HEK293T (cell line): Measurements from ENCODE around the gene UBR3.
"Not testable (repeated sequence)": the region's sequence is repeated elsewhere in the genome, so short reads cannot be mapped to it uniquely, and the experiment has no call there.

ENCODE experiments used
- CTCF ChIA-PET: fragments of 350-600 bp; formaldehyde crosslinking; extraction: SDS; loops from one replicate; lab custom pipeline; 2021; ENCODE audit warnings: antibody characterized with exemption, inconsistent platforms; lab: Yijun Ruan, JAX
- POLR2A ChIA-PET: fragments of 350-600 bp; formaldehyde crosslinking; extraction: SDS; loops from one replicate; lab custom pipeline; 2020; ENCODE audit warnings: antibody characterized with exemption, inconsistent platforms; lab: Yijun Ruan, JAX
- DNase-seq: peaks from one replicate; pipeline ENCODE4 v3.0.0; 2012; ENCODE audit warnings: mixed read lengths; ENCODE audit errors: extremely low spot score
- SP1 ChIP-seq: fragments of 450-650 bp; IDR thresholded peaks from 2 replicates; pipeline ENCODE4 v1.6.1; 2017

Gene UBR3

GRCh38 chr2:170123593-170123992 is 296.3 kb downstream of the UBR3 start:
- no peak for DNase-seq
- CTCF ChIA-PET: no interaction called here
- POLR2A ChIA-PET: no interaction called here
- no peak for TF ChIP-seq SP1

DNA sequence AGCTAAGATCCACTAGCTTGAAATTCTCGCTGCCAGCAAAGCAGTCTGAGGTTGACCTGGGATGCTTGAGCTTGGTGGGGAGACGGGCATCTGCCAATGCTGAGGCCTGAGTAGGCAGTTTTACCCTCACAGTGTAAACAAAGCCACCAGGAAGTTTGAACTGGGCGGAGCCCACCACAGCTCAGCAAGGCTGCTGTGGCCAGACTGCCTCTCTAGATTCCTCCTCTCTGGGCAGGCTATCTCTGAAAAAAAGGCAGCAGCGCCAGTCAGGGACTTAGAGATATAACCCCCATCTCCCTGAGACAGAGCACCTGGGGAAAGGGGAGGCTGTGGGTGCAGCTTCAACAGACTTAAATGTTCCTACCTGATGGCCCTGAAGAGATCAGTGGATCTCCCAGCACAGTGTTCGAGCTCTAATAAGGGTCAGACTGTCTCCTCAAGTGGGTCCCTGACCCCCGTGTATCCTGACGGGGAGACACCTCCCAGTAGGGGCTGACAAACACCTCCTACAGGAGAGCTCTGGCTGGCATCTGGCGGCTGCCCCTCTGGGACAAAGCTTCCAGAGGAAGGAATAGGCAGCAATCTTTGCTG is 299.0 kb downstream of the UBR3 start:
- CTCF ChIA-PET, DNase-seq, POLR2A ChIA-PET: not testable (repeated sequence)
